ENCODE measurements around the gene CELA2A.
"Not testable (repeated sequence)": the region's sequence is repeated elsewhere in the genome, so short reads cannot be mapped to it uniquely, and the experiment has no call there.

The CELA2A gene

DNA sequence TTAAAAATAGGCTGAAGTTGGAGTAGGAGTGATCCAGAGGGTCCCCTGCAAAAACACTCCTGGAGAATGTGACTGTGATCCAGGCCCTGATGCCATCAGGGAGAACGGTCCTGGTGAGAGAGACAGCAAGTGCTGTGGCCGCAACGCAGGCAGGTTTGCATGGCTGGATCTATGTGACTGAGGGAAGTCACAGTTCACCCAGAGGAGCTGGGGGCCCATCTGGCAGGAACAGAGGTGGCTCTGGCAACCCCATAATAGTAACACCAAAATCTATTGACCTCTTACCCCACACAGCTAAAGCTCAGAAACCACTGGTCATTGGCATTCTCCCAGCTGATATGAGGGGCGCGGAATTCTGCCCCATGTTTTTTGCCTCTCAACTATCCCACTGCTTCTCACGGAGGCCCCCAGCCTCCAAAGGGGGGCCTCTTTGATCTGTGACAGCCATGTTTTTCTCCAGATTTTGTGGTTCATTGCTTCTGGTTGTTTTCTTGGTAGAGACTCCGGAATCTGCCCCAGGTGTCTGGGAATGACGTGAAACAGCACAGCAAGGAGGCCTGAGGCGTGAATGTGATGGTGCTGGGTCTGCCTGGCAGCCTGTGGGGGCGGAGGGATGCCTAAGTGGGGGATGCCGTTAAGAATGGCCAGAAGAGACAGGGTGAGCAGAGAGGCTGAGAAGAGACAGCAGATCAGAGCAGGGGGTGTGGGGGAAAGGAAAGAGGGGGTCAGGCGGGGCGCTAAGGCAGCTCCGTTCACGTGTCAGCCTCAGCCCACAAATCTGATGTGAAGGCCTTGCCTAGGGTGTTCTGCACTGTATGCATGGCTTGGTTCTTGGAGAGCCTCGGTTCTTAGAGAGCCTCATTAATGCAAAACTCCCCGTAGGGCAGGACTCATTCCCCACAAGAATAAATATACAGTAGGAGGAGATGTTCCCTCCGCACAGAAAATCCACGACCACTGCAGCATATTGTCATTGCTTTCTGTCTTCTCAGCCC is 43.9 kb downstream of the CELA2A start:
- no peak for DNase-seq (ENCODE audit: low read depth in 2 of 2)

DNA sequence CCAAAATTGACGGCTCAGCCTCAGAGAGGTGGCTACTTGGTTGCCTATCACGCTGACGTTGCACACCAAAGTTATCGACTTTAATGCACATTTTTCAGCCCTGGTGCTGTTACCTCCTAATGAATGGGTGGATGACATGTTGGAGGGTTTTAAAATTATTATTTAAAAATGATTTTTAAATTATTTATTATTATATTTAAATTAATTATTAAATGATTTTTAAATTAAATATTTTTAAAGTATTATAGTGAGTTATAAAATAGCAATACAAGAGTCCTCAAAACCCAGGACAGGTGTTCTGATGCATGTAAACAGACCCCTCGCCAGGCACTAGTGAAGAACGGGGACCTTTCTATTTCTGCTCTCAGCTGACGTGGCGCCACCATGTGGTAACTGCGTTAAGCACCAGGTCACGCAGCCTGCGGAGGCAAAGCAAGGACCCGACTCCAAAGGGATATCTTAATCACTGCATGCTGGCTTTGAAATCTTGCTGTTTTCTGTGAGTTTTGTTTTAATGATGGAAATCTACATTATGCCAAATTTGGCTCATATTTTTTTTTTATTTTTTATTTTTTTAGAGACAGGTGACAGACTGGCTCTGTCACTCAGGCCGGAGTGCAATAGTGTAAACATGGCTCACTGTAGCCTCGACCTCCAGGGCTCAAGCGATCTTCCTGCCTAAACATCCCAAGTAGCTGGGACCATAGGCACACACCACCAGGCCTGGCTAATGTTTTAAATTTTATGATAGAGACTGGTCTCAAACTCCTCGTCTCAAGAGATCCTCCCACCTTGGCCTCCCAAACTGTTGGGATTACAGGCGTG is 44.9 kb downstream of the CELA2A start:
- DNase-seq (ENCODE audit: low read depth in 2 of 2): peak in 1 of 2 donors; percentile 20

DNA sequence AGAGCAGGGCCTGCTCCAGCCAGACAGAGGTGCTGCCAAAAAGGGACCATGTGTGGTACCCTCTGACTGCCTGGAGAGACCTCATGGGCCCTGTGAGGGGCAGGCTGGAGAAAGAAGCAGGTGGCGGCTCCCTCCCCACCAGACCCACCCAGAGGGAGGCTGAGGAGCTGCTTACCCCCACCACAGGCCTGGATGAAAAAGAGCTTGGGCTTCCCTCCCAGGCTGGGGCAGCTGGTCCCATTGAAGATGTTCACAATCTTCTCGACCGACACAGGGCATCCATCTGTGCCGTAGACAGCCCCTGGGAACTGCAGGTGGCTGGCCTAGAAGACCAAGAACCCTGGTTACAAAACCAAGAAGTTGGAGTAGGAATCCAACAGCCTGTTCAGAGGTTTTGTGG is 47.9 kb downstream of the CELA2A start:
- DNase-seq (ENCODE audit: low read depth in 2 of 2): no peak

DNA sequence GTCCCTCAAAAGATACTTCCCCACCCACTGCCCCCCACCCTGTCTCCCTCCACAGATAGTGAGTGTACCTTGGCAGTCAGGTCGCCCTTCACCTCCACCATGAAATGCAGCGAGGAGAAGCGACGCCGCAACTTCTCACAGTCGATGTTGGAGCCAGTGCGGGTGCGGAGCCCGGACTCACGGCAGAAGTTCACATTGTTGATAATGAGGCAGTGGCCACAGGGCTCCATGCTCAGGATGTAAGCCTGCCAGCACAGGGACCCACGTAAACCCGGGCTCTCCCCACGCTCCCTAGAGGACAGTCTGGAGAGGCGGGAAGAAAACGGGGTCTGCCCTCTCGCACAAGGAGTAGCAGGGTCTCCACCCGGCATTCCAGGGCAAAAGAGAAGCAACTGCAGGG is 50.3 kb downstream of the CELA2A start:
- no peak for DNase-seq (ENCODE audit: low read depth in 2 of 2)

DNA sequence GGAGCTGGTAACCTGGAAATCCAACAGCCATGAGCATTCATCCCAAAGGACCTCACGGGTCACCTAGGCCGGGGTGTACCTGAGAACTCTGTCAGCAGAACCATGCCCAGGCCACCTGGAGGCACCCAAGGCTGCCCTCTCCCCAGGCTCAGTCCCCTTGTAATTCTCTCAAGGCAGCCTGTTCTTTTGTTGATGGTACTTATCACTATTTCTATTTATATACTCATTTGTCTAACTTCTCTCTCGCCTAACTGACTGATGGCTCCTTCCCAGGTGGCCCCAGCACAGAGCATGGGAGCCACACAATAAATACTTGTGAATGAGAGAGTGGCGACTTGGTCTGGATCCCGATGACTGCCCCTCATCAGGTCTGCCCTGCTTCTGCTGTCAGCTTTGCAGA is 50.7 kb downstream of the CELA2A start:
- DNase-seq (ENCODE audit: low read depth in 2 of 2): no peak

DNA sequence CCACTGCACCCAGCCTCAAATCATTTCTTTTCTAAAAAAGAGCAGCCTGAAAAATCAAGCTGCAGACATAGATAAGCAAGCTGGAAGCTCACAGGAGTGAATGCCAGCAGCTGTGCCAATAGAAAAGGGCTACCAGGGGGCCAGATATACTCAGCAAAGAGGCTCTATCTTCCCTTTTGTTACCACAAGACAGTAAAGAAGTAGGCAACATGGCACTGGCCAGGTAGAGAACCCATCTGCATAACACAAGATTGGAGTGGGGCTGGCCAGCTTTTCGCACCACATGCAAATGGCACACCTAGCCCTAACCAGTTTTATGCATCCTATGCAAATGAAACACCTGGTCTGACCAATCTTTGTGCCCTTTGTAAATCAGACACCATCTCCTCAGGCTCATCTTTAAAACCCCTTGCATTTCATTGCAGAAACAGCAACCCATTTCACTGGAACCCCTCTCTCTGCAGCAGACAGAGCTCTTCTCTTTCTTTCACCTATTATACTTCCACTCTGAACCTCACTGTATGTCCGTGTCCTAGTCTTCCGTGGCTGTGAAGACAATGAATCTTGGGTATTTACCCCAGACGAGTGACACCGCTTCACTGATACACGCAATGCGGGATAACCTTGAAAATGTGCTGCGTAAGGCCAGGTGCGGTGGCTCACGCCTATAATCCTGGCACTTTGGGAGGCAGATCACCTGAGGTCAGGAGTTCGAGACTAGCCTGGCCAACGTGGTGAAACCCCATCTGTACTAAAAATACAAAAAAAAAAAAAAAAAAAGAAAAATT is 52.4 kb downstream of the CELA2A start:
- no peak for DNase-seq (ENCODE audit: low read depth in 2 of 2)

DNA sequence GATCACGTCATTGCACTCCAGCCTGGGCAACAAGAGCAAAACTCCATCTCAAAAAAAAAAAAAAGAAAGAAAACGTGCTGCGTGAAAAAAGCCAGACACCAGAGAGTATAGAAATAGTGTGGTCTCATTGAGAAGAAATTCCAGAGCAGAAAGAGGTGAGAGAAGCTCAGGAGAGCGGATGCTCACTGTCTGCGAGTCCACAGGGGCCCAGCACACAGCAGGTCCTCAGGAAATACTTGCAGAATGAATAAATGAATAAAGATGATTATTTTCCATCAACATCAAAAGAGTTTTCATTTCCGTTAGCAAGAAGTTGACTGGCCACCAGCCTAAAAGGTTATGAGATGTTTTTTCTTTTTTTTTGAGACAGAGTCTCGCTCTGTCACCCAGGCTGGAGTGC is 53.1 kb downstream of the CELA2A start:
- no peak for DNase-seq (ENCODE audit: low read depth in 2 of 2)

DNA sequence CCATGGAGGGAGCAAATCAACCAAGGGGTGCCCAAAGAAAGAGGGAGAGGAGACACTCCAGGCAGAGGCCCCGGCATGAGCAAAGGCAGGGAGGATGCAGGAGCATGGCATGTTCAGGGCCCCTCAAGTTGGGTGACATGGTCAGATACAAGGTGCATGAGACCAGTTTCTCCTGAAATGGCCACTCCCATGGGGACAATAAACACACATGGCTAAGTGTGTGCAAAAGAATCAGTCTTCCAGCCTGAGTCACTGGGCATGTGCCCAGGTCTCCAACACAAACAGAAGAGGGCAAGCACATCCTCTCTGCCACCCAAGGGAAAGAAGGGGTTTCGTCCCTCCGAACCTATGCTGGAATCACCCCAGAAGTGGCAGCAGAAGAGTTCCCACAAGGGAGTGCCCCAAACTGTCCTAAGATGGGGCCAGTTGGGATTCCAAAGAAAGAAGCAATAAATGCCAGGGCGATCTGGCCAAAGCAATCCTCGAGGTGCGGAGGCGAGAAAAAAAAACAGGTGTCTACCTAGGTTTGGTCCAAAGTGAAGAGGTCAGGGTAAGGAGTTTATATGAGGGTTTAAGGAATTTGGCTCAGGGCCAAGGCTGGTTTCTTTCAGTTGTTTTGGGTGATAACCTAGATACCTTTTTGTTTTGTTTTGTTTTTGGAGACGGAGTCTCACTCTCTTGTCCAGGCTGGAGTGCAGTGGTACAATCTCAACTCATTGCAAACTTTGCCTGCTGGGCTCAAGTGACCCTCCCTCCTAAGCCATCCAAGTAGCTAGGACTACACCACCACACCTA is 54.3 kb downstream of the CELA2A start:
- no peak for DNase-seq (ENCODE audit: low read depth in 2 of 2)

DNA sequence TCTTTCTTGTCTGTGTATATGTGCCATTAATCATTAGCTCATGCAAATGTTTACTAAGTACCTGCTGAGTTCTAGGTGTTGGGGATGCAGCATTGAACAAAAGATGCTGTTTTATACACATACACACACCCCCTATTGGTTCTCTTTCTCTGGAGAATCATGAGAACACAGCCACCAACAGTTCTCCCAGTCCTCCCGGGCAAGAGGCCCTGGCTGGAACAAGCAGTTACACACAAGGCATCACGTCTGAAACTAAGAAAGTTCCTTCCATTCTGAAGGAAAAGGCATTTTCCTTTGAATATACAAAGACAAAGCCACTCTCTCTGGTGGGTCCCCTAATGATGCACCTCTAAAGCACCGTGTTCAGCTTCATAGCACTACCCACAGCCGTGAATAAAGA is 56.7 kb downstream of the CELA2A start:
- DNase-seq (ENCODE audit: low read depth in 2 of 2): no peak

DNA sequence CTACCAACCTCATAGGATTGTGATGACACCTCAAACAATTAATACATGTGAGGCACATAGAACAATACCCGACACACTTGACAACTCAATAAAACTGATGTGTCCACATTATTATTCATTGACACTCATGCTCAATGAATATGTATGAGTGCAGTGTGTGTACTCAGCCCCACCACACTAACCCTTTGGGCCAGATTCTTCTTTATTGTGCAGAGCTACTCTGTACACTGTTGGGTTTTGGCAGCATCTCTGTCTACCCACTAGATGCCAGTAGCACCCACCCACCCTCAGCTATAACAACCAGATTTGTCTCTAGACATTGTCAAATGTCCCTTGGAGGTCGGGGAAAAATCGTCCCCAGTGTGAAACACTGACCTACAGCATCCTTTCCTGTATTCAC is 57.4 kb downstream of the CELA2A start:
- DNase-seq (ENCODE audit: low read depth in 2 of 2): no peak

DNA sequence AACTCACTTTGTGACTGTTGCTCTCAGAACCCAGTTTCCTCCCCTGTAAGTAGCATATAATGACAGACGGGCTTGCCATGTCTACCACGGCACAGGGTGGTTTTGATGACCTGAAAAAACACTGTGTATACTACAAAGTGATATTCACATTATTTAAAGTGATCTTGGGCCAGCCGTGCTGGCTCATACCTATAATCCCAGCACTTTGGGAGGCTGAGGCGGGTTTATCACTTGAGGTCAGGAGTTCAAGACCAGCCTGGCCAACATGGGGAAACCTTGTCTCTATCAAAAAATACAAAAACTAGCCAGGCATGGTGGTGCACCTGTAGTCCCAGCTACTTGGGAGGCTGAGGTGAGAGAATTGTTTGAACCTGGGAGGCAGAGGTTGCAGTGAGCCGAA is 58.0 kb downstream of the CELA2A start:
- DNase-seq (ENCODE audit: low read depth in 2 of 2): not testable (repeated sequence)

DNA sequence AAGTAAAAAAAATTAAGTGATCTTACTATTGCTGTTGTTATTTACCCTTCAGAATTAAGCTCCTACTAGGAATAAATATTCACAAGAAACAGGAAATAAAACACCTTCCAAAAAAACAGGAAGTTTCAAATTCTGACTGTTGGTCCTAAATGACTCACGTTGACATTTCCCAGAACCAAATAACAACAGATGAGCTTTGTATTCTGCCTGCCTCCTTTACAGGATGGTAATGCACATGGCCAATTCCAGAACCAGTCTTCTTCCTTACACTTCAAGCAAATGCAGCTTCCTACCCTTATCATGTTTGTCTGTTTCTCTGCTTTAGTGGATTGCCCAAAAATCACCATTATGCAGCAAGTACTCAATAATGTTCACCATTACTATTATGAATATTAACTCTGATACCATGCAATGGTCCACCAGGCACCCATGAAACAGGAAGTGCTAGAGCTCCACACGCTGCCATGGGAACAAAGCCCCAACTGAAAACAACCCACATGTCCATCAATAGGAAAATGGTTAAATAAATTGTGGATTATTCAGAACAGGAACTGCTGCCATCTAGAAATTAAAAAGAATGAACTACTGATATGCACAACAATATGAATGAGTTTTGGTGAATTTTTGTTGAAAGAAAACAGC is 58.6 kb downstream of the CELA2A start:
- no peak for DNase-seq (ENCODE audit: low read depth in 2 of 2)

DNA sequence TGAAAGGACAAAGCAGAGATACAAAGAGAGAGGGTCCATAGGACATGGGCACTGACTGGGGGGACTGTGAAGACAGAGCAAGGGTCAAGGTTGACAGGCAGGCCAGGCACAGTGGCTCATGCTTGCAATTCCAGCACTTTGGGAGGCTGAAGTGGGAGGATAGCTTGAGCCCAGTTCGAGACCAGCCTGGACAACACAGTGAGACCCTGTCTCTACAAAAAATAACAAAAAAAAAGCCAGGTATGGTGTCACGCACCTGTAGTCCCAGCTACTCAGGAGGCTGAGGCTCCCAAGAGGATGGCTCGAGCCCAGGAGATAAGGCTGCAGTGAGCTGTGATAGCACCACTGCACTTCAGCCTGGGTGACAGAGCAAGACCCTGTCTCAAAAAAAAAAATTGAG is 63.1 kb downstream of the CELA2A start:
- no peak for DNase-seq (ENCODE audit: low read depth in 2 of 2)

DNA sequence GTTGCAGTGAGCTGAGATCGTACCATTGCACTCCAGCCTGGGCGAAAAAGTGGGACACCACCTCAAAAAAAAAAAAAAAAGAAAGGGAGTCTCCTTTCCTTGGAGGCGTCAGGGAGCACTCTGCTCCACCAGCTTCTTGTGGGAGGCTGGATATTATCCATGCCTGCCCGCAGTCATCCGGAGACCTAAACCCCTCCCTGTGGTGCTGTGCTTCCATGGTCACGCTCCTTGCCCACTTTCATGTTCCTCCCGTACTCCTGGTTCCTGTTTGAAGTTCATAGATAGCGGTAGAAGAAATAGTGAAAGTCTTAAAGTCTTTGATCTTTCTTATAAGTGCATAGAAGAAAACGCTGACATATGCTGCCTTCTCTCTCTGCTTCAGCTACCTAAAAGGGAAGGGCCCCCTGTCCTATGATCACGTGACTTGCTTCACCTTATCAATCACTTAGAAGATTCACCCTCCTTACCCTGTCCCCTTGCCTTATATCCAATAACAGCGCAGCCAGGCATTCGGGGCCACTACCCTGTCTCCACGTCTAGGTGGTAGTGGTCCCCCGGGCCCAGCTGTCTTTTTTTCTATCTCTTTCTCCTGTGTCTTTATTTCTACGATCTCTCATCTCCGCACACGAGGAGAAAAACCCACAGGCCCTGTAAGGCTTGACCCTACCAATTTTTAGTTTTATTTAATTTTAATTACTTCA is 64.8 kb downstream of the CELA2A start:
- DNase-seq (ENCODE audit: low read depth in 2 of 2): not testable (repeated sequence)

Data from stimulated activated CD8-positive, alpha-beta memory T cell treated with anti-CD3 and anti-CD28 coated beads, Interleukin-7, amount 100 ng/mL, for 4 hours (primary cell).